ENCODE data around the gene CPXM2.

The CPXM2 gene

DNA sequence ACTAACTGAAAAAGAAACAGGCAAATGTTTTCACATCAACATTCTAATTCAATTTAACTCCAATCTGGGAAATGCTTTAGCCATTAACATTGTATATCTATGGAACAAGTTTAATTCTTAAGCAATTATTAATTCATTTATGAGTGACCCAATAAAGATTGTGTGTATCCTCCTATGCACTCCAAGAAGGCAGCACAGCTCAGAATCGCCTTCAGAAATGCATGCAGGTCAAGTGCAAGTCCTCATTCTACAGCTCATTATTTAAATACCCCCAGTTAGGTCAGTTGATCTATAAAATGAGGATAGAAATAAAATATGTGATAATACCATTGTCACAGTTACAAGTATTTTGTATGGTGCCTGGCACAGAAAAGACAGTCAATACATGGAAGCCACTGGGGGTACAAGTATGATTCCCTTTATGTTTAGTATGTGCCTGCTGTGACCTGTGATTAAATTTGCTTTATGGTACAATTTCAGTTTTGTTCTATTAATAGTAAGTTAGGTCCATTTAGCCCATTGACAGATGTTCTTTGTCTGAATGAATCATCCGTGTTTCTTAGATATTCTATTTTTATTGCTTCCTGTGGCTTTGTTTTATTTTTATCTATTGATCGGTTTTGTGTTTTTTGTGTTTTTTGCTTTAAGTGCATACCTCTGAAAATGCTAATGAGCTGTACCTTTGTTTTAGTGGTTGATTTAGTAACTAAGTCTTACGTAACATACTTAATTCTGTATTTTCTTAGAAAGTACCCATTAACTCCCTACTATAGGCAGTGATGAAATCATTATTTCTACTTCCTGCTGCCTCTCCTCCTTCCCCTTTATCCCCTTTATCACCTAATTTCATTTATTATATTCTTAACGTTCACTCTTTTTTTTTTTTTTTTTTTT is 42.8 kb downstream of the CPXM2 start:
- no peak for DNase-seq (ENCODE audit: low read depth in 2 of 2)

GRCh38 chr10:123847686-123848432 is 43.7 kb downstream of the CPXM2 start:
- DNase-seq (ENCODE audit: low read depth in 2 of 2) = peak; percentile 50 to 59

GRCh38 chr10:123843835-123844234 is 47.8 kb downstream of the CPXM2 start:
- DNase-seq (ENCODE audit: low read depth in 2 of 2) = no peak

GRCh38 chr10:123842692-123843385 is 48.8 kb downstream of the CPXM2 start:
- no peak for DNase-seq (ENCODE audit: low read depth in 2 of 2)

- DNase-seq (ENCODE audit: low read depth in 2 of 2) = no peak
These were observed 50.0 kb downstream of the CPXM2 start for GRCh38 chr10:123841560-123841959.

- DNase-seq (ENCODE audit: low read depth in 2 of 2) = no peak
These were observed 50.5 kb downstream of the CPXM2 start for GRCh38 chr10:123841115-123841514.

DNA sequence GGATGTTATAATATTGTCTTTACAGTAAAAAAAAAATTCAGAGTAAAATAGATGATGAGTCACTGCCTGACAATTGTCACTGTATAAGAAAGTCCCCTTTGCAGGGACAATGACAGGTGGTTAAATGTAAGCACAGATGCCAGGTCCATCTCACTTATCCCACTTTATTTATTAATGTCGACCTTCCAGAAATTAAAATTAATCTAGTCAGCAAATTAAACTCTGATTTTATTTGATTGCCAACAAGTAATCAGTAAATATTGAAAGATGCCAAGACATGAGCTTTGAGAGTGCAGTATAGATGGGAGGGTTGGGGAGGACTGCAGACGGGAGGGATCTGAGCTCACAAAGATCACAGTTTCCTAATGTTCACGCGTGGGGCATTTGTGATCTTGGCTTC is 50.9 kb downstream of the CPXM2 start:
- no peak for DNase-seq (ENCODE audit: low read depth in 2 of 2)

DNA sequence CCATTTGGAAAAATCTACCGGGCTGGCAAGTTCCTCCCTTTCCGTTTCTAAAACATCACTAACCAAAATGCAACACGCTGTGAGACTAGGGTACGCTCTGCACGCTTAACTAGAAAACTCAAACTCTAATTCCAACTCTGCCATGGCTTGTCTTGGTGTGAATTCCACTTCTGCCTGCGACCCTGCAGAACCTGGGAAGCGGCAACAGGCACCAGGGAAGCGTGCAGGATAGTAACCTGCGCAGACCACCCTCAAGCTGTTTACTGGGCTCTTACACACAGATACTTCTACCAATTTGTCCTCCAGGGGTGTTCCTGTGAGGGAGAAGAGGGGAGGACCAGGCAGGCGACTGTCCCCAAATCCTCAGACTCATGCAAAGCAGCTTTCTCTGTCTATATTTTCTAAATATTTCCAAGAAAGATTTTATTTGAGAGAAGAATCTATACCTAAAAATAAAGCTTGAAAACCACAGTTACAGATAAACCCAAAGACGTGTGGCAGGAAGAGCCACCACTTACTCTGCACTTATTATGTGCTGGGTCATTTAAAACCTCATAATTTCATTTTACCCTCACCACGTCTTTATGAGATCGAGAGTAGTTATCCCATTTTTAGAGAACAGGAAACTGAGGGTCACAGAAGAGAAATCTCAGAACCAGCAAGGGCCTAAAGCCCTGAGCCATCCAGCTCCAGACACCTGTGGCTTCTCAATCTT is 52.9 kb downstream of the CPXM2 start:
- DNase-seq (ENCODE audit: low read depth in 2 of 2) = no peak

- no peak for DNase-seq (ENCODE audit: low read depth in 2 of 2)
These were observed 53.9 kb downstream of the CPXM2 start for GRCh38 chr10:123837756-123838155.

GRCh38 chr10:123836418-123837145 is 55.0 kb downstream of the CPXM2 start:
- no peak for DNase-seq (ENCODE audit: low read depth in 2 of 2)

GRCh38 chr10:123835575-123835974 is 56.0 kb downstream of the CPXM2 start:
- DNase-seq (ENCODE audit: low read depth in 2 of 2) = no peak

DNA sequence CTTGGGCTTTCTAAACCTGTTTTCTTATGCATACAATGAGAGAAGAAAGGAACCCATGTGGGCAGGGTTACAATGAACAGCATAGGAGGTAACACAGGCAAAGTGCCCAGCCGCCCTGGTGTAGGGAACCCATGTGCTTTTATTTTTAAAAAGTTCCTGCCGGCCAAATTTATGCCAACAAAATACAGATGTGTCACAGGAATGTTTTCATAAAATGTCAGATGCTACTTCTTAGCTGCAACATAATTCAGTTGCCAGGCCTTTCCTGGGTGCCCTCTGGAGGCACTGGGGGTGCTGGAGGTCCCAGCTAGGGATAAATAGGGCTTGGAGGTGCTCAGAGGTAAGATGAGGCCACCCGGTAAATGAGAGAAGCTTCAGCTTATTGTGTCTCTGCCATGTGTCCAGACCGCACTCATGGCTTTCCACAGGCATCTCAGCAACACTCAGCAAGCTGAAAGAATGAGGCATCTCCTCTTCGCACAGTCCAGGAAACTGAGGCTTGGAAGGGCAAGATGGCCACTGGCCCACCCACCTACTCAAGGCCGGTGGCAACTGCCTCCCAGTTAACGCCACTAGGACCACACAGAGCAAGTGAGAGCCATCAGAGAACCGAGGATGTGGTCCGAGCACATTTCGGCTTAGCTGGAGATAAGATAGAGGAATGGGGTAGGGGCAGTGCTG is 58.3 kb downstream of the CPXM2 start:
- no peak for DNase-seq (ENCODE audit: low read depth in 2 of 2)

DNA sequence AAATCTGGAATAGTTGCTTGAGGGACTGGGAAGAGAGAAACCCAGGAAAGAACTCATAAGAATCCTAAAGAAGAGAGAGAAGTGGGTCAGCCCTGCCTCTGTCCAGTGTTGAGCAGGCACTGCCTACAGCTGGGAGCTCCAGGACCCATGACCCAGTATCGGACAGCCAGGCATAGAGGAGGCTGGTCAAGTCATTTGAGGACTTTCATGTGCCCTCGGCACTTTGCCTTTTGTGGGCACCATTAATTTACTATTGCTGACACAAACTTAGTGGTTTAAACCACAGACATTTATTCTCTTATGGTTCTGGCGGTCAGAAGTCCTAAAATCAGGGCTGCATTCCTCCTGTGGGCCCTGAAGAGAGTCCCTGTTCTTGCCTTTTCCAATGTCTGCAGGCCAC is 60.3 kb downstream of the CPXM2 start:
- DNase-seq (ENCODE audit: low read depth in 2 of 2) = no peak

- DNase-seq (ENCODE audit: low read depth in 2 of 2) = no peak
These were observed 70.5 kb downstream of the CPXM2 start for GRCh38 chr10:123821136-123821535.

DNA sequence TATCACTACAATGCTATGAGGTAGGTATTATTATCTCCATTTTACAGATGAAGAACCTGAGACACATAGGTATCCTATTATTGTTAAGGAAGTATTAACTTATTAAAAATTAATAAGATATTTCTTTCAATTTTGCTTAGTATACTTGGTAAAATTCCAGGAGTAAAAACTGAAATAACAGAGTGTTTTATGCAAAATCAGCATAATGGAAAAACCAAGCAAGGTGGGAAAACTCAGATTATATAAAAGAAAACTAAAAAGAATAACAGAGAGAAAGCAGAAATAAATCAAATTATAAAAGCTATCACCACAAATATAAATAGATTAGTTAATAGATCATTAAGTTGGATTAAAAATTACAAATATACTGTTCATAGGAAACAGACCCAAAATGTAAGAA is 82.0 kb downstream of the CPXM2 start:
- no peak for DNase-seq (ENCODE audit: low read depth in 2 of 2)

- DNase-seq (ENCODE audit: low read depth in 2 of 2) = peak; percentile 71 to 75
These were observed 82.7 kb downstream of the CPXM2 start for GRCh38 chr10:123808906-123809305.

GRCh38 chr10:123808286-123808685 is 83.3 kb downstream of the CPXM2 start:
- no peak for DNase-seq (ENCODE audit: low read depth in 2 of 2)

DNA sequence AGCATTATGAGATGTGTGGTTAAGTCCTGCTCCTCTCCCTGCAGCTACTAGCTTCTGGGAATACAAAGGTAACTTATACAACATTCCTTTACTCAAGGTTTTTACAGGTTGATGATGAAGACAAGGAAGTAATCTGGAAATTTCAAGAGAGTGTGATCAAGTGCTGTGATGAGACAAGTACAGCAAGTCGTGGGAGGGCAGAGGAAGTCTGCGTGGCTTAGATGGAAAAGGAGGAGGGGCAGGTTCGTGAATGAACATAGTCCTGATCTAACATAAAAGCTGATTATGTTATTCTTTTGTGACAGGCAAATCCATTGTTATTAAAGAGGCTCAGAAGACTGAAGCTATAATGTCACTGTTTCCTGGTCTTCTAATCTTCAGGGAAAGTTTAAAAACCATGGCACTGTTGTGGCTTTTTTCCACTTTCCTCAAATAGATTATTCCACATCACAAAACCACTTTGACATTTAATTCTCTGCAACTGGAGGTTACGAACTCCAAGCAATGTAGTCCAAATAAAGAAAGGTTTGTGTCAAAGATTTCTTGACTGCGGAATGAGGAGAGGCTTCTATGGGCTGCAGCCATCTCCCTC is 84.1 kb downstream of the CPXM2 start:
- DNase-seq (ENCODE audit: low read depth in 2 of 2) = no peak

- DNase-seq (ENCODE audit: low read depth in 2 of 2) = peak; percentile 14 to 20
These were observed 86.9 kb downstream of the CPXM2 start for GRCh38 chr10:123804716-123805115.

GRCh38 chr10:123800821-123801220 is 90.8 kb downstream of the CPXM2 start:
- DNase-seq (ENCODE audit: low read depth in 2 of 2) = no peak

Data from fibroblast of skin of left quadriceps (primary cell).